ENCODE measurements around the gene KRT85.

The KRT85 gene

GRCh38 chr12:52327052-52327829, 40.0 kb downstream of the KRT85 start:
- no CpG with 5 or more reads among the region's 11 CpGs for WGBS (ENCODE audit: extremely low coverage, insufficient coverage, low lambda C conversion rate)
- no peak overlapping the region for H3K23ac ChIP-seq (ENCODE audit: low read length)
- peak; percentile 94 for DNase-seq

GRCh38 chr12:52324153-52324444, 43.2 kb downstream of the KRT85 start:
- H3K27me3 ChIP-seq (ENCODE audit: insufficient read depth, low read length, poor library complexity) = no peaks in the 10 kb centered on the region
- H2BK15ac ChIP-seq (replicated peaks; ENCODE audit: low read depth) = no peak overlapping the region
- H3K36me3 ChIP-seq (ENCODE audit: control insufficient read depth, insufficient read depth, low read length) = no peaks in the 10 kb centered on the region
- H3K9ac ChIP-seq (ENCODE audit: low read length) = no peak overlapping the region
- H3K79me1 ChIP-seq (ENCODE audit: low read length) = no peaks in the 10 kb centered on the region
- H3K18ac ChIP-seq (ENCODE audit: low read length) = no peak overlapping the region
- H3K23ac ChIP-seq (ENCODE audit: low read length) = no peak overlapping the region
- no peak overlapping the region for H2AK5ac ChIP-seq (ENCODE audit: low read length)
- H3K79me2 ChIP-seq (ENCODE audit: control insufficient read depth, insufficient read depth, low read length) = no peaks in the 10 kb centered on the region
- DNase-seq = no peak
- no peak overlapping the region for H2BK120ac ChIP-seq (ENCODE audit: low read depth, low read length)
- no peak overlapping the region for H3K4me2 ChIP-seq (ENCODE audit: low read length)
- no peak overlapping the region for H4K8ac ChIP-seq (ENCODE audit: low read depth, low read length)
- no peak overlapping the region for H2BK5ac ChIP-seq (ENCODE audit: low read length)
- WGBS (ENCODE audit: extremely low coverage, insufficient coverage, low lambda C conversion rate) = no CpG with 5 or more reads among the region's 3 CpGs
- H3K4me3 ChIP-seq (ENCODE audit: low read length) = no peak overlapping the region
- H4K5ac ChIP-seq (ENCODE audit: low read length) = no peak overlapping the region
- no peak overlapping the region for H3K56ac ChIP-seq (ENCODE audit: low read length)
- no peak overlapping the region for H3K4ac ChIP-seq (ENCODE audit: low read depth, low read length)
- no peaks in the 10 kb centered on the region for H3K4me1 ChIP-seq (ENCODE audit: control insufficient read depth, low read depth, low read length)
- H3K27ac ChIP-seq (ENCODE audit: low read depth, low read length) = no peak overlapping the region

More at GRCh38 chr12:52327052-52327829, 40.0 kb downstream of the KRT85 start:
- H3K18ac ChIP-seq (ENCODE audit: low read length) = no peak overlapping the region
- no peak overlapping the region for H2BK5ac ChIP-seq (ENCODE audit: low read length)
- no peak overlapping the region for H3K4me2 ChIP-seq (ENCODE audit: low read length)
- no peaks in the 10 kb centered on the region for H3K27me3 ChIP-seq (ENCODE audit: insufficient read depth, low read length, poor library complexity)
- no peak overlapping the region for H3K4ac ChIP-seq (ENCODE audit: low read depth, low read length)
- H4K8ac ChIP-seq (ENCODE audit: low read depth, low read length) = no peak overlapping the region
- no peak overlapping the region for H2BK15ac ChIP-seq (replicated peaks; ENCODE audit: low read depth)
- no peak overlapping the region for H2BK120ac ChIP-seq (ENCODE audit: low read depth, low read length)
- no peak overlapping the region for H2AK5ac ChIP-seq (ENCODE audit: low read length)
- H3K9ac ChIP-seq (ENCODE audit: low read length) = no peak overlapping the region
- H3K79me1 ChIP-seq (ENCODE audit: low read length) = no peaks in the 10 kb centered on the region
- no peaks in the 10 kb centered on the region for H3K36me3 ChIP-seq (ENCODE audit: control insufficient read depth, insufficient read depth, low read length)
- H3K27ac ChIP-seq (ENCODE audit: low read depth, low read length) = no peak overlapping the region
- no peaks in the 10 kb centered on the region for H3K79me2 ChIP-seq (ENCODE audit: control insufficient read depth, insufficient read depth, low read length)
- no peak overlapping the region for H3K4me3 ChIP-seq (ENCODE audit: low read length)
- H3K4me1 ChIP-seq (ENCODE audit: control insufficient read depth, low read depth, low read length) = no peaks in the 10 kb centered on the region
- no peak overlapping the region for H4K5ac ChIP-seq (ENCODE audit: low read length)
- H3K56ac ChIP-seq (ENCODE audit: low read length) = no peak overlapping the region

- H3K4ac ChIP-seq (ENCODE audit: low read depth, low read length) = no peak overlapping the region
- no peak overlapping the region for H3K56ac ChIP-seq (ENCODE audit: low read length)
- no peaks in the 10 kb centered on the region for H3K79me2 ChIP-seq (ENCODE audit: control insufficient read depth, insufficient read depth, low read length)
- no peaks in the 10 kb centered on the region for H3K27me3 ChIP-seq (ENCODE audit: insufficient read depth, low read length, poor library complexity)
- no CpG with 5 or more reads among the region's 10 CpGs for WGBS (ENCODE audit: extremely low coverage, insufficient coverage, low lambda C conversion rate)
- H2BK15ac ChIP-seq (replicated peaks; ENCODE audit: low read depth) = no peak overlapping the region
- H3K36me3 ChIP-seq (ENCODE audit: control insufficient read depth, insufficient read depth, low read length) = no peaks in the 10 kb centered on the region
- no peak overlapping the region for H3K27ac ChIP-seq (ENCODE audit: low read depth, low read length)
- no peak overlapping the region for H3K23ac ChIP-seq (ENCODE audit: low read length)
- H2BK120ac ChIP-seq (ENCODE audit: low read depth, low read length) = no peak overlapping the region
- H4K5ac ChIP-seq (ENCODE audit: low read length) = no peak overlapping the region
- no peak overlapping the region for H3K18ac ChIP-seq (ENCODE audit: low read length)
- H2BK5ac ChIP-seq (ENCODE audit: low read length) = no peak overlapping the region
- H4K8ac ChIP-seq (ENCODE audit: low read depth, low read length) = no peak overlapping the region
- H3K4me1 ChIP-seq (ENCODE audit: control insufficient read depth, low read depth, low read length) = no peaks in the 10 kb centered on the region
- no peaks in the 10 kb centered on the region for H3K79me1 ChIP-seq (ENCODE audit: low read length)
- no peak overlapping the region for H2AK5ac ChIP-seq (ENCODE audit: low read length)
- H3K4me2 ChIP-seq (ENCODE audit: low read length) = no peak overlapping the region
- no peak overlapping the region for H3K4me3 ChIP-seq (ENCODE audit: low read length)
- no peak for DNase-seq
- no peak overlapping the region for H3K9ac ChIP-seq (ENCODE audit: low read length)
These were observed 43.7 kb downstream of the KRT85 start for GRCh38 chr12:52323416-52324152.

- H3K79me1 ChIP-seq (ENCODE audit: low read length) = no peaks in the 10 kb centered on the region
- no peaks in the 10 kb centered on the region for H3K79me2 ChIP-seq (ENCODE audit: control insufficient read depth, insufficient read depth, low read length)
- H4K5ac ChIP-seq (ENCODE audit: low read length) = no peak overlapping the region
- no peak overlapping the region for H3K9ac ChIP-seq (ENCODE audit: low read length)
- H3K27me3 ChIP-seq (ENCODE audit: insufficient read depth, low read length, poor library complexity) = no peaks in the 10 kb centered on the region
- H2BK15ac ChIP-seq (replicated peaks; ENCODE audit: low read depth) = no peak overlapping the region
- H2BK5ac ChIP-seq (ENCODE audit: low read length) = no peak overlapping the region
- no peak overlapping the region for H3K23ac ChIP-seq (ENCODE audit: low read length)
- H3K4me2 ChIP-seq (ENCODE audit: low read length) = no peak overlapping the region
- no peaks in the 10 kb centered on the region for H3K4me1 ChIP-seq (ENCODE audit: control insufficient read depth, low read depth, low read length)
- no peak overlapping the region for H3K4ac ChIP-seq (ENCODE audit: low read depth, low read length)
- no peak overlapping the region for H2BK120ac ChIP-seq (ENCODE audit: low read depth, low read length)
- no peak overlapping the region for H3K56ac ChIP-seq (ENCODE audit: low read length)
- no peak overlapping the region for H3K18ac ChIP-seq (ENCODE audit: low read length)
- H2AK5ac ChIP-seq (ENCODE audit: low read length) = no peak overlapping the region
- no peaks in the 10 kb centered on the region for H3K36me3 ChIP-seq (ENCODE audit: control insufficient read depth, insufficient read depth, low read length)
- WGBS (ENCODE audit: extremely low coverage, insufficient coverage, low lambda C conversion rate) = no CpG with 5 or more reads among the region's 1 CpG
- H4K8ac ChIP-seq (ENCODE audit: low read depth, low read length) = no peak overlapping the region
- no peak overlapping the region for H3K4me3 ChIP-seq (ENCODE audit: low read length)
- DNase-seq = no peak
- H3K27ac ChIP-seq (ENCODE audit: low read depth, low read length) = no peak overlapping the region
These were observed 44.3 kb downstream of the KRT85 start for GRCh38 chr12:52323001-52323400.

- Histone ChIP-seq H3K79me1 (ENCODE audit: low read length) (no peaks in the 10 kb centered on the region), H3K4me2 (ENCODE audit: low read length) (no peak overlapping the region), H4K8ac (ENCODE audit: low read depth, low read length) (no peak overlapping the region), H2BK120ac (ENCODE audit: low read depth, low read length) (no peak overlapping the region), H3K27me3 (ENCODE audit: insufficient read depth, low read length, poor library complexity) (no peaks in the 10 kb centered on the region), H3K36me3 (ENCODE audit: control insufficient read depth, insufficient read depth, low read length) (no peaks in the 10 kb centered on the region), H2BK15ac (replicated peaks; ENCODE audit: low read depth) (no peak overlapping the region), H3K18ac (ENCODE audit: low read length) (no peak overlapping the region), H3K4me1 (ENCODE audit: control insufficient read depth, low read depth, low read length) (no peaks in the 10 kb centered on the region), H3K79me2 (ENCODE audit: control insufficient read depth, insufficient read depth, low read length) (no peaks in the 10 kb centered on the region), H3K27ac (ENCODE audit: low read depth, low read length) (no peak overlapping the region), H3K56ac (ENCODE audit: low read length) (no peak overlapping the region), H3K23ac (ENCODE audit: low read length) (no peak overlapping the region), H3K4me3 (ENCODE audit: low read length) (no peak overlapping the region), H3K9ac (ENCODE audit: low read length) (no peak overlapping the region), H2AK5ac (ENCODE audit: low read length) (no peak overlapping the region), H3K4ac (ENCODE audit: low read depth, low read length) (no peak overlapping the region), H2BK5ac (ENCODE audit: low read length) (no peak overlapping the region), H4K5ac (ENCODE audit: low read length) (no peak overlapping the region)
- no peak for DNase-seq
- no CpG with 5 or more reads among the region's 1 CpG for WGBS (ENCODE audit: extremely low coverage, insufficient coverage, low lambda C conversion rate)
These were observed 45.2 kb downstream of the KRT85 start for GRCh38 chr12:52322069-52322468.
